Vagina (tissue), 2 donors: Measurements from ENCODE around the gene RPTOR. TPM values are rescaled to one million over a fixed set of nuclear protein-coding genes. Genes with fewer than 3 reads are reported as not detected.

Experiments
- DNase-seq, 2 donors: peaks; one replicate each; pipeline ENCODE4 v3.0.0-alpha.2; 2017; ENCODE audit errors: extremely low spot score in 2 of 2
- H3K27ac ChIP-seq: fragments of 200-600 bp; sonication (generic); one replicate; pipeline ENCODE4 v1.5.1; 2019
- H3K27me3 ChIP-seq: fragments of 200-600 bp; sonication (generic); one replicate; pipeline ENCODE4 v1.5.1; 2019
- H3K36me3 ChIP-seq, 2 donors: fragments of 200-600 bp; sonication (generic); one replicate each; pipeline ENCODE4 v1.5.1; 2017 to 2019
- H3K4me1 ChIP-seq: fragments of 200-600 bp; sonication (generic); one replicate; pipeline ENCODE4 v1.5.1; 2019
- H3K4me3 ChIP-seq, 2 donors: fragments of 200-600 bp; sonication (generic); 1 replicate in 1 of 2; 2 replicates in 1 of 2; pipeline ENCODE4 v1.5.1; 2016 to 2019
- H3K9me3 ChIP-seq: fragments of 200-600 bp; sonication (generic); one replicate; pipeline ENCODE4 v1.5.1; 2019
- CTCF ChIP-seq, 3 experiments: fragments of 450-650 bp in 2 of 3; fragments of 200-600 bp in 1 of 3; sonication (generic) in 1 of 3; IDR thresholded peaks; one replicate each; pipeline ENCODE4 v1.5.1; 2017 to 2019; ENCODE audit warnings: antibody characterized with exemption in 3 of 3, mild to moderate bottlenecking in 2 of 3, moderate library complexity in 2 of 3
- POLR2A ChIP-seq, 2 donors: fragments of 450-650 bp; IDR thresholded peaks; one replicate each; pipeline ENCODE4 v1.6.1; 2017; ENCODE audit warnings: antibody characterized with exemption in 2 of 2, mild to moderate bottlenecking in 2 of 2, moderate library complexity in 2 of 2
- POLR2AphosphoS5 ChIP-seq, 2 donors: sonication (generic); formaldehyde crosslinking; IDR thresholded peaks; one replicate each; pipeline ENCODE4 v1.9.0; 2017; ENCODE audit warnings: antibody characterized with exemption in 2 of 2, mild to moderate bottlenecking in 2 of 2, low read depth in 1 of 2; ENCODE audit not compliant: insufficient read depth in 1 of 2
- intact Hi-C: fragments of 100-400 bp; cut with DNase I; formaldehyde crosslinking; loops from one replicate; pipeline ENCODE4 v1.15.1; 2023
- total RNA-seq: library from RNA; depleted of rRNA; stranded (reverse); fragments of >200 nt; gene quantifications from one replicate; pipeline ENCODE4 v1.2.3, GENCODE V29; 2016

RPTOR gene
- total RNA-seq, 1 donor from 2014 or later, result 38.3 TPM

GRCh38 chr17:80971704-80972304 is 427.2 kb downstream of the RPTOR start:
- no peak for DNase-seq
- Histone ChIP-seq H3K36me3 (no peaks in the 10 kb centered on the region), H3K4me1 (peaks cover 20% of the 10 kb centered on the region), H3K9me3 (no peaks in the 10 kb centered on the region), H3K27ac (no peak overlapping the region), H3K27me3 (no peaks in the 10 kb centered on the region), H3K4me3 (no peak overlapping the region)
- intact Hi-C loops, result loop anchor here (10.0 kb wide), 1 partner anchor 97 kb away; no protein-coding TSS in a partner anchor
- no peak for TF ChIP-seq POLR2A (IDR thresholded peaks at IDR 0.05)
- TF ChIP-seq CTCF (IDR thresholded peaks at IDR 0.05), result no peak
- no peak for TF ChIP-seq POLR2AphosphoS5 (IDR thresholded peaks at IDR 0.05; ENCODE audit: insufficient read depth in 1 of 2, low read depth in 1 of 2)

- Histone ChIP-seq H3K4me3 (no peak overlapping the region), H3K9me3 (no peaks in the 10 kb centered on the region), H3K27me3 (no peaks in the 10 kb centered on the region), H3K4me1 (peaks cover 6% of the 10 kb centered on the region), H3K36me3 (no peaks in the 10 kb centered on the region), H3K27ac (no peak overlapping the region)
- intact Hi-C loops, result loop anchor here (10.0 kb wide), 1 partner anchor 102 kb away; no protein-coding TSS in a partner anchor
- DNase-seq, result no peak
- no peak for TF ChIP-seq POLR2A (IDR thresholded peaks at IDR 0.05)
- TF ChIP-seq CTCF (IDR thresholded peaks at IDR 0.05), result no peak
- no peak for TF ChIP-seq POLR2AphosphoS5 (IDR thresholded peaks at IDR 0.05; ENCODE audit: insufficient read depth in 1 of 2, low read depth in 1 of 2)
These were observed 432.1 kb downstream of the RPTOR start for GRCh38 chr17:80976701-80977100.

GRCh38 chr17:80977172-80977571 is 432.5 kb downstream of the RPTOR start:
- TF ChIP-seq POLR2AphosphoS5 (IDR thresholded peaks at IDR 0.05; ENCODE audit: insufficient read depth in 1 of 2, low read depth in 1 of 2) (no peak), POLR2A (IDR thresholded peaks at IDR 0.05) (no peak), CTCF (IDR thresholded peaks at IDR 0.05) (no peak)
- no peak for DNase-seq
- H3K9me3 ChIP-seq, result no peaks in the 10 kb centered on the region
- H3K36me3 ChIP-seq, result no peaks in the 10 kb centered on the region
- H3K27ac ChIP-seq, result no peak overlapping the region
- intact Hi-C loops, result loop anchor here (10.0 kb wide), 1 partner anchor 102 kb away; no protein-coding TSS in a partner anchor
- H3K4me3 ChIP-seq, result no peak overlapping the region
- H3K27me3 ChIP-seq, result no peaks in the 10 kb centered on the region
- peaks cover 6% of the 10 kb centered on the region for H3K4me1 ChIP-seq

GRCh38 chr17:80978499-80979497 is 434.2 kb downstream of the RPTOR start:
- Histone ChIP-seq H3K4me1 (peaks cover 6% of the 10 kb centered on the region), H3K27ac (no peak overlapping the region), H3K4me3 (no peak overlapping the region), H3K36me3 (no peaks in the 10 kb centered on the region), H3K9me3 (no peaks in the 10 kb centered on the region), H3K27me3 (no peaks in the 10 kb centered on the region)
- intact Hi-C loops, result loop anchor here (10.0 kb wide), 1 partner anchor 104 kb away; no protein-coding TSS in a partner anchor
- no peak for DNase-seq
- TF ChIP-seq POLR2AphosphoS5 (IDR thresholded peaks at IDR 0.05; ENCODE audit: insufficient read depth in 1 of 2, low read depth in 1 of 2) (no peak), POLR2A (IDR thresholded peaks at IDR 0.05) (no peak), CTCF (IDR thresholded peaks at IDR 0.05) (no peak)
